HG03442 (cell line): ENCODE results near the gene SLC22A14.

ENCODE experiments used
- ATAC-seq: cut with Tn5 transposase; IDR thresholded peaks from one replicate; pipeline ENCODE4 v1.9.1; 2021; ENCODE audit warnings: mild to moderate bottlenecking, moderate library complexity; ENCODE audit not compliant: unreplicated experiment

Gene SLC22A14

GRCh38 chr3:38343797-38344594 is 61.9 kb downstream of the SLC22A14 start:
- no peak for ATAC-seq

GRCh38 chr3:38345879-38346586 is 63.9 kb downstream of the SLC22A14 start:
- ATAC-seq, result no peak

DNA sequence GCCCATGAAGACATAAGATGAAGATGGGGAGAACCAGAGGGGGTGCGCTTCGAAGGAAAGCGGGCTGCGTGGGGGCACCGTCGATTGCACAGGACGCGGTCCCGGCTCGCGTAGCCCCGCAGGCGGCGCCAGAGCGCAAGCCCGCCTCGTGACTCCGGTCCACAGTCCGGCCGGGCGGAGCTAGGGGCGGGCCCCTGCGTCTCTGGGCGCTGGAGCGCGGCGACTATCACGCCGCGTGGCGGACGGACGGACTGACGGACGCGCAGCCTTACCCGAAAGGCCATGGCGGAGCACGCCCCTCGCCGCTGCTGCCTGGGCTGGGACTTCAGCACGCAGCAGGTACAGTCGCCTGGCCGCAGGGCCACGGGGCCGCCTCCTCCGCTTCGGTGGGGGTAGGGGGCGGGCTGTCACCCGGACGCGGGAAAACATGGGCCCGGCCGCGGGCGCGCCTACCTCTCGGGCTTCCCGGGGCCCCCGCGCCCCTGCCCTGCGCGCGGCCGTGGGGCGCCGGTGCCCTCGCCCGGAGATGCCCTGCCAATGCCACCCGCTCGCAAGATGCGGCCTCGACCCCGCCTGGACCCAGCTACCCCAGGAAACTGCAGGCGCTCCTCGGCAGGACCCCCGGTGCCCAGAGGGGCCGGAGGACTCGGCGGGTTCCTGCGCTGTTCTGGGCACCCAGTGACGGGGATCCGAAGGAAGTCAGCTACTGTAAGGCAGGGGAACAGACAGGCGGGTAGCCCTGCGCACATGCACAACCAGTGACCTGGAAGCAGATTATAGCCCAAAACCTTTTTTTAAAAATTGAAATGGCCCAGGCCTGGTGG is 64.7 kb downstream of the SLC22A14 start, which contains the start of gene XYLB:
Gene XYLB (plus strand): TSS at position 199 of the 824 bp plus-strand sequence. CDS start 84 bp downstream, at position 283.
- peak; percentile 97 for ATAC-seq

DNA sequence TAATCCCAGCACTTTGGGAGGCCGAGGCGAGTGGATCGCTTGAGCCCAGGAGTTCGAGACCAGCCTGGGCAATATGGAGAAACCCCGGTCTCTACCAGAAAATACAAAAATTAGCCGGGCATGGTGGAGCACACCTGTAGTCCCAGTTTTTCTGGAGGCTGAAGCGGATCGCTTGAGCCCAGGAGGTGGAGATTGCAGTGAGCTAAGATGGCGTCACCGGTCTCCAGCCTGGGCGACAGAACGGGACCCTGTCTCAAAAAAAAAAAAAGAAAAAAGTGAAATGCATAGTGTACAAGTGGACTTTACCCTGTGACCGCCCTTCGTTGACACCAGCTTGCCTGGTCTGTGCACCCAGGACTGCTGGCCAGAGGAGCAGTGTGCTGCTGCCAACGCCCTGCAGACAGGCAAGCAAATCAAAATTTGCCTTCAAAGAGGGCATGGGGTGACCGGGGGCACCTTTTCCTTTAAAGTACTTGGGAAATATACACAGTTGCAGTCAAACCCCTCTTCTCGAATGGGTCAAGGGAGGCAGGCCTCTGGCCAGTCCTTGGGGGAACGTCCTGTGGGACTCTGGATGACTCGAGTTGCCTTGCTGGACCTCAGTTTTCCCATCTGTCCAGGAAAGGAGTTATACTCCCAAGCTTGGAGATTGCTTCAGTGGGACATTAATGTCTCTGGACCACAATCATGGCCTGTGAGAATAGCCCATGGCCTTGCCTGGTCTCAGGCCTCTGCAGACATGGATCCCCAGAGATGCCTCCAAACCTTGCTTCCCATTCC is 65.5 kb downstream of the SLC22A14 start:
- no peak for ATAC-seq

GRCh38 chr3:38348903-38349302 is 66.8 kb downstream of the SLC22A14 start:
- ATAC-seq, result no peak

DNA sequence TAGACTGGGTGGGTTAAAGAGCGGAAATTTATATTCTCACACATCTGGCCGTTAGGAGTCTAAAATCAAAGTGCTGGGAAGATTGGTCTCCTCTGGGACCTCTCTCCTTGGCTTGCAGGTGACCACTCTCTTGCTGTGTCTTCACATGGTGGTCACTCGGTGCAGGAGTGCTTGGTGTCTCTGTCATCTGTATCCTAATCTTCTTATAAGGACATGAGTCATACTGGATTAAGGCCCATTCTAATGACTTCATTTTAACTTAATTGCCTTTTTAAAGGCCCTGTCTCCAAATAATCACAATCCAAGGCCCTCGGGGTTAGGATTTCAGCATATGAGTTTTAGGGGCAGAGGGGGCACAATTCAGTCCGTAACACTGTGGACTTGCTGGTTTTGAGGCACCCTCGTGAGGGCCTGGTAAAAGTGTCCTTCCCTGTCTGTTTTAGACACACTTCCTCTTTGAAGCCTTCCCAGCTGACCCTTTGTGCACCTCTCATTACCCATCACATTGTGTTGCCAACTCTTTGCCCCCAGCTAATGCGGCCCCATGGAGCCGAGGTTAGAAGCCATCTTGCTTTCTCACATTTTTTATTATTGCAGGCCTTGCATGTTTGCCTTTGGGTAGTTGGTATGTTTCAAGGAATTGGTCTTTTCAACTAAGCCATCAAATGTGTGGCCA is 67.7 kb downstream of the SLC22A14 start:
- ATAC-seq, result no peak

DNA sequence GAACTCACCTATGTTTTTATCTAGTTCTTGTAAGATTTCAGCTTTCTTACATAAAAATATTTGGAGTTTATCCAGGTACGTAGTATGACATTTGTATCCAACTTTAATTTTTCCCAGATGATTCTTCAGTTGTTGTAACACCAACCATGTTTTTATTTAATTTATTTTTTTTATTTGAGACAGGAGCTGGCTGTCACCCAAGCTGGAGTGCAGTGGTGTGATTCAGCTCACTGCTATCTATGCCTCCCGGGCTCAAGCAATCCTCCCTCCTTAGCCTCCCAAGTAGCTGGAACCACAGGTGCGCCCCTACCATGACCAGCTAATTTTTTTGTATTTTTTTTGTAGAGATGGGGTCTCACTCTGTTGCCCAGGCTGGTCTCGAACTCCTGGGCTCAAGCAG is 71.1 kb downstream of the SLC22A14 start:
- no peak for ATAC-seq

DNA sequence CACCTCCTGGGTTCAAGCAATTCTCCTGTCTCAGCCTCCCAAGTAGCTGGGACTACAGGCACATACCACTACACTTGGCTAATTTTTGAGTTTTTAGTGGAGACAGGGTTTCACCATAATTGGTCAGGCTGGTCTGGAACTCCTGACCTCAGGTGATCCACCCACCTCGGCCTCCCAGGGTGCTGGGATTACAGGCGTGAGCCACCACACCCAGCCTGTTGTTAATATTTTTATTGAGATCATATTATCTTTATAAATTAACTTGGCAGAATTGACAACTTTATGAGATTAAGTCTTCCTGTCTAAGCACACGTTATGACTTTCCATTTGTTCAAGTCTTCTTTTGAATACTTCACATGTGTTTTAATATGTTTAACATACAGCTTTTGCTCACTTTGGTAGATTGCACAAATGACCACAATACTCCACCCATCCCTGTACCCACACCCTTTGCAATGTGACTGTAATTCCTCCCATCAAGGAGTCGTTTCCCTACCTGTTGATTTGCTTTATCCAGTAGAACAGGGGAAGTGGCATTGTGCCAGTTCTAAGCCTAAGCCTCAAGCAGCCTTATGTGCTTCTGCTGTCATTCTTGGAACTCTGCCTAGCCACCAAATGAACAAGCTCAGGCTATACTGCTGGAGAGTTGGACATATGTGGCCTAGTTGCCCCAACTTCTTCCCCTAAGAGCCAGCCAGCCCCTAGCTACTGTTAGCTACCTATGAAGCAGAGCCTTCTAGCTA is 72.7 kb downstream of the SLC22A14 start:
- ATAC-seq, result no peak

DNA sequence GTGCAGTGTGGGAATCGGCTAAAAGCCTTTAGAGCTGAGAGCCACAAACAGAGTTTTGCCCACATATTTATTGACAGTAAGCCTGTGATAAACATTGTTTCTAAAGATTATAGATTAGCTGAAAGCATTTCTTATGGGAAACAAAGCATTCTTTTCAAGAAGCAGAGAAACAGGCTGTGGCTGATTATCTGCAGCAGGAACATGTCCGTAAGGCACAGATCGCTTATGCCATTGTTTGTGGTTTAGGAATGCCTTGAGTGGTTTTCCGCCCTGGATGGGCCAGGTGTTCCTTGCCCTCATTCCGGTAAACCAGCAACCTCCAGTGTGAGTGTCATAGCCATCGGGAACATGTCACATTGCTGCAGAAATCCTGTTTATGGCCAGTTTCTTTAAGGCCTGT is 76.9 kb downstream of the SLC22A14 start:
- no peak for ATAC-seq

DNA sequence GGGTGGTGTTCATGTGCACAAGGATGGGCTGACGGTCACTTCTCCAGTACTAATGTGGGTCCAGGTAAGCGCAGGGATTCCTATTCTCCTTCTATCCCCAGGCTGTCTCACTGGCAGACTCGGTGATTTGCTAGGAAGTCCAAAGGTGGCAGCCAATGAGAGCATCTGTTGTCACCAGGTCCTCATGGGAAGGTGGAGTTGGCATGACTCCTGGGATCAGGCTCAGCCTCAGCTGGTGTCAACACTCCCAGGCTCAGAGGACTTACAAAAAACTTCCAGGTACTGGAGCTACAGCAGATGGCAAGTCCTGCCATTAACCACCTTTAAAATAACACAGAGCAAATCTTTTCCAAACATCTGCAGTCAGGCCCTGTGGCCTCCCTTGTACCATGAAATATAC is 78.3 kb downstream of the SLC22A14 start:
- no peak for ATAC-seq

DNA sequence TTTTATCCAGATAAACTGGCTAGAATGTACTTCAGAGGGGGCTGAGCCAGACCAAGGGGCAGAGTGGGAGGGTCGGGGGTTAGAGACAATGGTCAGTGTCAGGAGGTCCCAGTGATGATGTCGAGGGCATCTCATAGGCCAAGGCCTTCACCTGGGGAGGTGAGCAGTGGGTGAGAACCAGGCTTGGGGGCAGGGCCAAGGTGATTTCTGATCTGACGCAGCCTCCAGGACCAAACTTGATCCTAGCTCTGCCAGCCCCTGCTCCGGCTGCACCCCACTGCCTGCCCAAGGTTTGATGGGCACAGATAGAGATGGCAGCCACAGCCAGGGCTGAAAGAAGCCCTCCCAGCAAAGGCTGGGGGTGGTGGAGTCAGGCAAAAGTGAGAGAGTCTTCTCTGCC is 79.4 kb downstream of the SLC22A14 start:
- no peak for ATAC-seq

DNA sequence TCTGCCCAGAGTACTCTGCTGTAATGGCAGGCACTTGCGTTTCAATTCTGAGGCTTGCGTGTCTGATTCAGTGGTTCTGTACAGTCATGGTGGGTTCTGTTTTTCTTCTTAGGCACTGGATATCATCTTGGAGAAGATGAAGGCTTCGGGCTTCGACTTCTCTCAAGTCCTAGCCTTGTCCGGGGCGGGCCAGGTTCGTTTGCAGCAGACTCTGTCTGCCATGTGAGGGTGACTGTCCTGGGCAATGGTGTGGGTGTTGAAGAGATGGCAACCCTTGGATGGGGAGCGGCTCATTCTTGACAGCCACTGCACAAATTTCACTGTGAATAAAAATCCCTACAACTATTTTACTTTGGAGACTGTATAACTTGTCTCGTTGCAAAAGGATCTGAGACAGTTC is 80.7 kb downstream of the SLC22A14 start:
- no peak for ATAC-seq

GRCh38 chr3:38364721-38365400 is 82.8 kb downstream of the SLC22A14 start:
- ATAC-seq, result no peak

- ATAC-seq, result no peak
These were observed 83.5 kb downstream of the SLC22A14 start for GRCh38 chr3:38365469-38366062.

GRCh38 chr3:38366082-38366481 is 84.0 kb downstream of the SLC22A14 start:
- ATAC-seq, result no peak

- ATAC-seq, result no peak
These were observed 85.7 kb downstream of the SLC22A14 start for GRCh38 chr3:38367779-38368178.
